HG03039 (cell line): ENCODE measurements around the gene GARIN5B.
A peak's percentile ranks its signal among the peaks of the same experiment; 100 is the strongest.
"Not testable (repeated sequence)": the region's sequence is repeated elsewhere in the genome, so short reads cannot be mapped to it uniquely, and the experiment has no call there.

Experiments
- ATAC-seq: cut with Tn5 transposase; IDR thresholded peaks from one replicate; pipeline ENCODE4 v1.9.1; 2021; ENCODE audit warnings: mild to moderate bottlenecking, moderate library complexity; ENCODE audit not compliant: unreplicated experiment

Gene GARIN5B

DNA sequence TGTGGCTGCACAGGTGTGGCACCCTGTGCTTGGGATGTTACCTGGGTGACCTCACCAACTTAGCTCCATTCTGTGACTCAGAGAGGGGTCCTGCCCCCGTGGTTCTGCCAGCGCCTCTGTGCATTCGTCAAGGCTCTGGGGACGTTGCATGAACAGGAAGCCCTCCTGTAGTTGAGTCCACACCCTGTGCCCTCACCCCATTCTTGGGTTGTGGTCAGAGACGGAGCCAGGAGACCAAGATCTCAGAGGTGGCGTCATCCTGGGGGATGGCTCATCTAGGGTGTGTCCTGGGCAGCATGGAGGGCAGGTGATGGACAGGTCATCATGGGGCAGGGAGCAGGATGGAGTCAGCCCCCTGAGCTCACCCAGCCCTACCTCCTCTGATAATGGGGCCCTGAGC lies 11.0 kb downstream of the GARIN5B start:
- ATAC-seq, result no peak

DNA sequence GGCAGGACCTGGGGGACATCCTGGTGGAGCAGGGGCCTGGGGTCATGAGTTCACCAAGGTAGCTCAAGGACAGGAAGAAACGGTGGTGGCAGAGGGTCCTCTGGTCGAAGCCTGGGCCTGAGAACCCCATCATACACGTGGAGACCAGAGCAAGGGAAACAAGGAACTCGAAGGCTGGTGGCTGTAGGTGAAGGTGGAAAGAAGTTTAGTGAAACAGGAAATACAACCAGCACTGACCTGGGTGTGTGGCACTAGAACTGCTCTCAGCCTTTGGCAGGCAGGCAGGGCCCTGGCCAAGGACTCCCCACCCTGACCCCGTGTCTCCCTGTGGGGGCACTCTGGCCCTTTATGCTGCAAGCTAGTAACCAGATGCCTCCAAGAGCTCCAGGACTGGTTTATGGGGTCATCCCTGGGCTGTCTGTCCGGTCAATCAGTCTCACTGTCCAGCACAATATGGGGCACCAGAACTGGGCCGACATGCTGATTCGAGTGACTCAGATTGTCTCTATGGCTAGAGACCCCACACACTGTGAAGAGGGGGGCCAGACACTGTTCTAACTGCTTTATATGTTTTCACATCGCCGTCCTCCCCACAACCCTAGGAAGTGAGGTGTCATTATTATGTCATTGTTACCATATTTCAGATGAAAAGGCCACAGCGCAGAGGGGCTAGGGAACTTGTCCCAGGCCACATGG lies 12.3 kb downstream of the GARIN5B start:
- ATAC-seq, result no peak

DNA sequence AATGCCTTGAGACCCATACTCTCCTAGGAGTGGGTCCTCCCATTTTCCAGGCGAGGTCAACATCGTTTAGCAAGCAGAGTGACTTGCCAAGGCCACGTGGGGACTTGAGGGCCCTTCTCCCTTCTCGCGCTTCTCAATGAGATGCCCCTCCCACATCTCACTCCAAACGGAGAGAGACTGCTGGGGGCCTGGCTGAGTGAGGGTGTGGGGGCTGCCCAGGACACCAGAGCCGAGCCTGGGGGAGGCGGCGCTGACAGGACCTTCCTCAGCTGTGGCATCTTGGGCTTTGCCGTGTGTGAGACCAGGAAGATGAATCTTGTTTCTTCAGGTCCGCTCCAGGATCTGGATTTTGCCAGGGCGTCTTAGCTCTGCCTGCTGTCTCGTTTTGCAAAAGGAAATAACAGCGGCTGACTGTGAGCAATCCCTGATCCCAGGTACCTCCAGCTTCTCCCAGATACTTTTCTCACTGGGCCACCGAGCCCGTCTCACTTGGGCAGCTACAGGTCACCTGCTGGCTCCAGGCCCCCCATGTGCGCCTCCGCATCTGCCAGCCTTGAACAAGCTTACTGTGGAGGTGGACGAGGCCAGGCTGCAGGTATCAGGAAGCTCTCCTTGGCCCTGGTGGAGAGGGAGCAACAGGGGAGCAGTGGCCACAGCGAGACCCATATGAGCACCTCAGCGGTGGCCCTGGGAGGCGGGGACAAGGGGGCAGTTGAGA lies 14.6 kb downstream of the GARIN5B start:
- ATAC-seq, result no peak

DNA sequence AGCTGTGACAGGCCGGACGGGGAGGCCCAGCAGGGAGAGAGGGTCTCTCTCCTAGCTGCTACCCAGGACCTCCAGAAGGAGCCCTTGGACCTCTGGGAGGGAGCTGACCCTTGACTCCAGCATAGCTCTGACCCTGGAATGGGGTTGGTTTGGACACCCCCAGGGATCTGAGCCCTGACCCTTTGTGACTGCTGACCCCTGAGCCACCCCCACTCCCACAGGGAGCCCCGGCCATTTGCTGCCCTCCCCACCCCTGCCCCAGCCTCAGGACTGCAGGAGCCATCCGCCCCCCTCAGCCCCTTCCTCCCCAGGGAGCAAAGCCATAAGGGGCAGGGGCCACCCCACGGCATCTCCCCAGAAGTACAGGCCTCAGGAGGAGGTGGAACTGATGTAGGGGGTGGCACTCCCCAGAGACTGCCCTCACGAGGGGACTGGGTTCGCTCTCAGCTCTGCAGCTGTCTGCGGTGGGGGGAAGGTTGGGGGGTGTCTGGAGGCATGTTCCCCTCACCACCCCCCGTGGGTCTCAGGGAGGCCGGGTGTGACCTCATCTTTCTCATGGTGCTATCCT lies 15.5 kb downstream of the GARIN5B start:
- no peak for ATAC-seq

DNA sequence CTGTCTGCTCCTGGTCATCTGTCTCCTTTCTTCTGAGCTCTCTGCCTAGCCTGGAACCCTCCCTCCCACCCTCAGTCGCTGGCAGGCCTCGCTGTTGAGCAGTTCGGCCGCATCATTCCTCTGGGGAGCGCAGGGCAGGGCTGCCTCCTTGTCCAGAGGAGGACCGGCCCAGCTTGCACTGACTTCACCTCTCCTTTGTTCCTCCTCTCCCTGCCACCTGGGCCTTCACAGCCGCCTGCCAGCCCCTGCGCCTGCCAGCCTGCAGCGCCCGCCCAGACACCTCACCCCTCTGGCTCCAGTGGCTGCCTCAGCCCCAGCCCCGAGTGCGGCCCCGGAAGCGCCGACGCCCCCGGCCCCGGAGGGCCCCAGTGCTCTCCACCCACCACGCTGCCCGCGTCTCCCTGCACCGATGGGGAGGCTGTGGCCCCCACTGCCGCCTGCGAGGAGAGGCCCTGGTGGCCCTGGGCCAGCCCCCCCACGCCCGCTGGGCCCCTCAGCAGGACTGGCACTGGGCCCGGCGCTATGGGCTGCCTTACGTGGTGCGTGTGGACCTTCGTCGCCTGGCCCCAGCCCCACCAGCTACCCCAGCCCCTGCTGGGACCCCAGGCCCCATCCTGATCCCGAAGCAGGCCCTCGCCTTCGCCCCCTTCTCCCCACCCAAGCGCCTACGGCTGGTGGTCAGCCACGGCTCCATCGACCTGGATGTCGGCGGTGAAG lies 16.2 kb downstream of the GARIN5B start:
- no peak for ATAC-seq

DNA sequence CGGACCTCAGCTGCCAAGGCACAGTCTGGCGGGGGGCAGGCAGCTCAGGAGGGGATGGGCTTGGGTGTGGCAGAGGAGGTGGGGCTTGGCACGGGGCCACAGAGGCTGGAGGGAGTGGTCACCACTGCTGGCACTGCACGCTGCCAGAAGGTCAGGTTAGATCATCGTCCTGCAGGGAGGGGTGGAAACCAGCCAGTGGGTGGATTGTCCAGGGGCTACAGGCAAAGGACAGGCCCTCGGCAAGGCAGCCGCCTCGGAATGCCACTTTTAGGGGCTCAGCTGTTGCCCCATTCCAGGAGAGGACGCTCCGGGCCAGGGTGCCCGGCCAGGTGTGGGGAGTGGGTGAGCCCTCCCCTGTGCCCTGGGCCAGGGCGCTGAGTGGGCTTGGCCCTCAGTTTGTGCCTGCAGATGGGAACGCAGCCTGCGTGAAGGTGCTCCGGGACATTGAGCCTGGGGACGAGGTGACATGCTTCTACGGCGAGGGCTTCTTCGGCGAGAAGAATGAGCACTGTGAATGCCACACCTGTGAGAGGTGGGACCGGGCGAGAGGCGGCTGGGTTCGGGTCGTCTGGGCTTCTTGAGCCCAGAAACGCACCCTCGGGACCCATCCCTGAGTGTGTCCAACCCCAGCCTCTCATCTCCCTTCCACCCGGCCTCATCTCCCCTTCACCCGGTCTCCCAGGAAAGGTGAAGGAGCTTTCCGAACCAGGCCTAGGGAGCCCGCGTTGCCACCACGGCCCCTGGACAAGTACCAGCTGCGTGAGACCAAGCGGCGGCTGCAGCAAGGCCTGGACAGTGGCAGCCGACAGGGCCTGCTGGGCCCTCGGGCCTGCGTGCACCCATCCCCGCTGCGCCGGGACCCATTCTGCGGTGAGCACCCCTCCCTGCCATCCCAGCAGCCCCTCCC lies 17.0 kb downstream of the GARIN5B start:
- ATAC-seq, result no peak

DNA sequence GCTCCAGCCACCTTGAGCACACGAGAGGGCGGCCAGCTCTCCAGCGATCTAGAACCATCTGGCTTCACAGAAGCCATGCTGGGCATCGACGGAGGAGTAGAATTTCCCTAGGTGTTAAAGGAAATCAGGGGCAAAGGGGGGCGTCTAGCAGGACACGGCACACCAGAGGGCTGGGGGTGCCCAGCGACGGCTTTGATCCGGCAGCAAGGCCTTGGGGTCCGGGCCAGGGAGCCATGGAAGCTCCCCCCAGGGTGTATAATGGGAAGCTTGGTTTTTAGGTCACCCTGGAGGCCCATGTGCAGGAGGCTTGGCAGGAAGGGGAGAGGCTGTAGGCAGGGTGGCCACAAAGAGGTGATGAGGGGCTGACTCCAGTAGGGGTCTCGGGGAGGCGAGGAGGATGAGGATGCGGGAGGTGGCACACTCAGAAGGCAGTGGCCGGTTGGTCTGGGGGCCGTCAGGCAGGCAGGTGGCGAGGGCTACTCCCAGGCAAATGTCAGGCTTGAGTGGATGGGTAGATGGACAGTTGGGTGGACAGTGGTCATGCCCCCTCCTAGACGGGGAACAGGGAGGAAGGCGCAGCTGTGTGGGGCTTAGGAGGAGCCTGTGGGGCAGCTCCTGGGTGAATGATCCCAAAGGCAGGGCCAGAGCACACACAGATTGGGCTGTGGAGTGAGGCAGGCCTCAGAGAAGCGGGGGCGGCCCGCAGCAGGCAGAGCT lies 17.8 kb downstream of the GARIN5B start:
- ATAC-seq, result no peak

DNA sequence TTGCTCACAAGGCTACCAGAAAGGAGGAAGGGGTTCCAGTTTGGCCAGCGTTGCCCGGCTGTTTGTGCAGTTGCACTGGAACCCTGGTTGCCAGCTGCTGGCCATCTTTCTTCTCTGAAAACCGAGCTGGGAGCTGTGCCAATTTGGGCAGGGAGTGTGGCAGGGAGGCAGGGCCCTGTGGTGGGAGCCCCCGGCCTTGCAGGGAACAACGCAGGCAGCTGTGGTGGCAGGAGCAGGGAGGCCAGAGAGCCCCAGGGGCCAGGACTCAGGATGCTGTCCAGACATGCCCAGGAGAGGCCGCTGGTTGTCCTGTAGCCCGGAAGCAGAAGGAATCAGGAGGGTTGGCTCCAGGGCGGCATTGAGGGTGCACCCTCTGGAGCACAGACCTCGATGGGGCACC lies 18.6 kb downstream of the GARIN5B start:
- no peak for ATAC-seq

DNA sequence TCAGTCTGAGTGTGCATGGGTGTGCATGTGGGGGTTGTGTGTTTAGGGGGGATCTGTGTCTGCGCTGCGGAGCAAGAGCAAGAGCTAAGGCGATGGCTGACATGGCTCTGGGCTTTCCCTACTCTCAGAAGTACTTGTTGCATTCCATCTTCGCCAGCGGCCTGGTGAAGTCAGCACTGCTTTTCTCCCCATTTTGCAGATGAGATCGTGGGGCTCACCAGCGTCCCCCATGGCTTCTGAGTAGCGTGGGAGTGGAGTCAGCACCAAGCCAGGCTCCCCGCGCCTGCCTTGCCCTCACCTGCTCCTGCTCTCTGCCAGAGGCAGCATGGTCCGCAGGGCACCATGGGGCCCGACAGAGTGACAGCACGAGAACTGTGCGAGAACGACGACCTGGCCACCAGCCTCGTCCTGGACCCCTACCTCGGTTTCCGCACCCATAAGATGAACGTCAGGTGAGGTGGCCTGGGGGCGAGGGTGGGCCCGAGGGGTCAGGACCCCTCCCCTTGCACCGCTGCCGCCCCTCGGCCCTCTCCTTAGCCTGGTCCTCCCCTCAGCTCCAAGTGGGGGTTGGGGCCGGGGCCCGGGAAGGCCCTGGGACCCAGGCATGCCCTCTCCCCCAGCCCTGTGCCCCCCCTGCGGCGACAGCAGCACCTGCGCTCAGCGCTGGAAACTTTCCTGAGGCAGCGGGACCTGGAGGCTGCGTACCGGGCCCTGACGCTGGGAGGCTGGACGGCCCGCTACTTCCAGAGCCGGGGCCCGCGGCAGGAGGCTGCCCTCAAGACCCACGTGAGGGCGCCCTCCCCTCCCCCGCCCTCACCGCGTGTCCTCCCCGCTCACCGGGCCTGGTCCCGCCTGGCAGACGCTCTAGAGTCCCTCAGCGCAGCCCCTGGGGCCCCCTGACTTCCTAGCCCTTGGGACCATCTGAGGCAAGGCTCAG lies 21.2 kb downstream of the GARIN5B start:
- ATAC-seq, result no peak

DNA sequence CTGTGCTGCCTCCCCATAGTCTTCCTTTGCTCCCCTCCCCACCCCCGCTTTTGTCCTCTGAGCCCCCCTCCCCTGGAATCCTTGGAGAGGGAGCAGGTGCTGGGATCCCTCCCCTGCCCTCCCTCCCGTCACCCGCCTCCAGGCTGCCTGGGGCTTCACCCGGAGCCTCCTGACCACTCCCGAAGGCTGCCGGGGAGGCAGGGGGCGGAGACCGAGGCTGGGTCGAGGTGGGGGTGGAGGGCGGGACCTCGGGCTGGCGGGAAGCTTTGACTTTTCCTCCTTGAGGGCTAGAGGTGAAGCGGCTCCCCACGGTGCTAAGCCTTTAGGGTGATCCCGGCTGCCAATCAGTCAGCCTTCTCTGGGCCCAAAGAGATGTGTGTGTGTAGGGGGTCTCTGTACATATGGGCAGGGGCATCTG lies 21.9 kb downstream of the GARIN5B start:
- ATAC-seq, result no peak

DNA sequence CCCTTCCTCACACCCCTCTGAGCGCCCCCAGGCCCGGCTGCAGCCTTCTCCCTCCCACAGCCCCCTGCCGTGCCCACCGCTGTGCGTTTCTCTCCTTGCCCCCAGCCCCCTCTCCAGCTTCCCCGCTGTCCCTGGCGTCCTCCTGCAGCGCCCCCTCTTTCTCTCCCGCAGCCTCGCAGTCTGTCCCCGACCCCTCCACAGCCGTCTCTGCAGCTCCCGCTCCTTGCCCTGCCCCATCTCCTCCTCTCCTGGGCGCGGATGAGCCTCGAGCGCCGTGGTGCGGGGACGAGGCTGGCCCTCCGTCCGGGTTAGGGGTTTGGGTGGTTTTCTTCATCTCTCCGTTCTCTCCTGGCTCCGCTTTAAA lies 22.3 kb downstream of the GARIN5B start:
- ATAC-seq, result no peak

DNA sequence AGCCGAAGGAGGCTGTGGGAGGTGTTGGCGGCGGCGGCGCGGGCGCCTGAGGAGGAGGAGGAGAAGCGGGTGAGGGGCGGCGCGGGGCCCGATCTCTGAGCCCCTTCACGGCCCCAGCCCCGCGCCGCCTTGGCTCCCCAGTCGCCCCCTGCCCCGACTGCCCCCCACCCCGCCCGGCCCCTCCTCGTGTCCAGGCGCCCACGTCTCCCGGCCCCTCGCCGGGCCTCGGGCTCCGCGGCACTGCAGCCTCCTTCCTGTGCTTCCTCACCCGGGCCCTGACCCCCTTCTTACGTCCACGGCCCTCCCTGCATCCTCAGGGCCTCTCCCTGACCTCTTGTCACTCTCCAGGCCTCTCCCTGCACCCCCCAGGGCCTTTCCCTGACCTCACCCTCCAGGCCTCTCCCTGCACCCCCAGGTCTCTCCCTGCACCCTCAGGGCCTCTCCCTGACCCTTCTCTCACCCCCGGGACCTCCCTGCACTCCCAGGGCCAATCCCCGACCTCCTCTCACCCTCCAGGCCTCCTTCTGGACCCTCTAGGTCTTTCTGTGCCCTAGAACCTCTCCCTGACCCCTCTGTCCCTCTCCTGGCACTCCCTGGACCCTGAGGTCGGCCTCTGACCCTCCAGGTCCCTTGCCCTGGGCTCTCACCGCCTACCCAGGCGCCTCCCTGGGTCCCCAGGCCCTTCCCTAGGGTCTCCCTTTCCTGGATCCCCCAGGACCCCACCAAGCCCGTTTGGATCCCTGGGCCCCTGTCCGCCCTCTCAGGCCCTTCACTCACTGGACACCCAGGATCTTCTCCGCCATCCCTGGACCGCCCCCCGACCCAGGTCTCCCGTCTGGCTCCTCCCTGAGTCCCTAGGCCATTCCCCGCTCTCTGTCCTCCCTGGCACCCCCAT lies 22.9 kb downstream of the GARIN5B start:
- ATAC-seq, result no peak

DNA sequence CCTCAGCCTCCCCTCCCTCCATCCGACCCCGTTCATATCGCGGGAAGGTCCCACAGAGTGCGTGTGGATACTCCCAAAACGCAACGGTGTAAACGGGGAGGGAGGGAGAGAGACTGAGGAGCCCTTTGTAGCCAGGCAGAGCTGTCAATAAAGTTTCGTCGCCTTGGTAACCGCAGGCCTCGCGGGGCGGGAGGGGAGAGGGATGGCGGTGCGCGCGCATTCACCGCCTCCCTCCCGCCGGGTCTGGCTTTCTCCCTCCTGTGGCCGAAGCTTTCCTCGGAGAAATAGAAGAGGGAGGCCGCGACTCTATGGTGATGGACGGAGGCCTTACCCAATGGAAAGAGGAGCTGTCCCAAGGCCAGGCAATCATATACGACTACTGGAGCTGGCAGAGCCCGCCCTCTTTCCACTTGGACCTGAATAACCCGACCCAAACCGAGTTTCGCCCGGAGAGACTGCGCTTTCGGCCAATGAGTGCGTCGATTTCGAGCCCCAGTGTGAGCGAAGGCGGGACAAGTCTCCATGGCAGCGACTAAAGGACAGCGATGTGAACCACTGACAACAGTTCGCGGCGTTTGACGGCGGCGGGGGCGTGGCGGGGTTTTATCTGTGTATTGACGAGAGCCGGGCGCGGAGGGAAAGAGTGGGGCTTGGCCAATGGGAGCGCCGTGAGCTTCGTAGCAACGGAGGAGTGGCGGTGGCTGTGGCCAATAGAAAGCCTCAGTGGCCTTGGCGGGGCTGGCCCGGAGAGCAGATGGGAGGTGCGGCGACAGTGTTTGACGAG lies 23.8 kb downstream of the GARIN5B start, which contains the start of gene KMT5C:
Gene KMT5C (plus strand): TSS at position 772 of the 784 bp plus-strand sequence. CDS start 2,061 bp downstream, outside the sequence.
- ATAC-seq, result peak; percentile 81

DNA sequence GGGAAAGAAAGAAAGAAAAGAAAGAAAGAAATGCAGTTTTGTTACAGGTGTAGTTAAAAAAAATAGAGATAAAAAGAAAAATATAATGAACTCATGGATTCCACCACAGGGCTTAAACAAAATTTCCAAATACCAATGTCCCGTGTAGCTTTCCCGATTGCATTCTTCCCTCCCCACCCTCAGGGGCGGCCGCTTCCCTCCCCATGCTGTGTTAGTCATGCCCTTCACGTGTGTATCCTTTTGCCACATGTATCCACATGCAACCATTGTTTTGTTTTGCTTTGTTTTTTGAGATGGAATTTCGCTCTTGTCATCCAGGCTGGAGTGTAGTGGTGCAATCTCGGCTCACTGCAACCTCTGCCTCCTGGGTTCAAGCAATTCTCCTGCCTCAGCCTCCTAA lies 27.0 kb downstream of the GARIN5B start:
- no peak for ATAC-seq

DNA sequence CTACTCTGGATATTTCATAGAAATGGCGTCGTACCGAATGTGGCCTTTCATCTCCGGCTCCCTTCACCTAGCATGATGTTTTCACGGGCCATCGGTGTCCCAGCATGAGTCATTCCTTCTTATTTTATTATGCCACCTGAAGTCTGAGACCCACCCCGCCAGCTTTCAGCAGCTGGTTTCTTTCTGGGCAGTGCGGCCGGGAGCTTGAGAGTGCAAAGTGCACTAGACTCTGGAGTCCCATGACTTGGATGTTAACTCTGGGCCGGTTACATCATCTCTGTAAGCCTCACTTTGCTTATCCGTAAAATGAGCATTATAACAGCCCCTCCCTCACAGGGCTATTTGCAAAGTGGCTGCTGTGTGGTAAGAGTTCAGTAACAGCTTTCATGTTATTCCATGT lies 29.2 kb downstream of the GARIN5B start:
- no peak for ATAC-seq

DNA sequence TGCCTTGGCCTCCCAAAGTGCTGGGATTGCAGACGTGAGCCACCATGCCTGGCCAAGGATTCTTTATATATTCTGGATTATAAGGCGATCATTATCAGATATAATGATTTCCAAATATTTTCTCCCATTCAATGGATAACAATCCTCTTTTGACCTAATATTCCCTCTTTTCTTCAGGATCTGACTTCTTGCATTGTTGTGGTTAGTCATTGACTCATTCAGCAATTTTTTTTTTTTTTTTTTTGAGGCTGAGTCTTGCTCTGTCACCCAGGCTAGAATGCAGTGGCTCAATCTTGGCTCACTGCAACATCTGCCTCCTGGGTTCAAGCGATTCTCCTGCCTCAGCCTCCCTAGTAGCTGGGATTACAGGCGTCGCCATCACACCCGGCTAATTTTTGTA lies 33.3 kb downstream of the GARIN5B start:
- not testable (repeated sequence) for ATAC-seq

DNA sequence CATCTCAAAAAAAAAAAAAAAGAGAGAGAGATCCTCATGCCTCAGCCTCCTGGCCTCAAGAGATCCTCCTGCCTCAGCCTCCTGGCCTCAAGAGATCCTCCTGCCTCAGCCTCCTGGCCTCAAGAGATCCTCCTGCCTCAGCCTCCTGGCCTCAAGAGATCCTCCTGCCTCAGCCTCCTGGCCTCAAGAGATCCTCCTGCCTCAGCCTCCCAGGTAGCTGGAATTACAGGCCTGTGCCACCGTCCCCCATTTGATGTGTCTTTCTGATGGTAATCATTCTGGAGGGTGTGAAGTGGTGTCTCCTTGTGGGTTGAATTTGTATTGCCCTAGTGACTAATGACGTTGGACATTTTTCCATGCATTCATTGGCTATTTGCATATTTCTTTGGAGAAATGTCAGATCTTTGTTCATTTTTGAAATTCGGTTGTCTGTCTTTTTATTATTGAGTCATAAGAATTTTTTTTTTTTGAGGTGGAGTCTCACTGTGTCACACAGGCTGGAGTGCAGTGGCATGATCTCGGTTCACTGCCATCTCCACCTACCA lies 34.2 kb downstream of the GARIN5B start:
- not testable (repeated sequence) for ATAC-seq
